Measurements from ENCODE around the gene ACSS1.

ACSS1 gene

DNA sequence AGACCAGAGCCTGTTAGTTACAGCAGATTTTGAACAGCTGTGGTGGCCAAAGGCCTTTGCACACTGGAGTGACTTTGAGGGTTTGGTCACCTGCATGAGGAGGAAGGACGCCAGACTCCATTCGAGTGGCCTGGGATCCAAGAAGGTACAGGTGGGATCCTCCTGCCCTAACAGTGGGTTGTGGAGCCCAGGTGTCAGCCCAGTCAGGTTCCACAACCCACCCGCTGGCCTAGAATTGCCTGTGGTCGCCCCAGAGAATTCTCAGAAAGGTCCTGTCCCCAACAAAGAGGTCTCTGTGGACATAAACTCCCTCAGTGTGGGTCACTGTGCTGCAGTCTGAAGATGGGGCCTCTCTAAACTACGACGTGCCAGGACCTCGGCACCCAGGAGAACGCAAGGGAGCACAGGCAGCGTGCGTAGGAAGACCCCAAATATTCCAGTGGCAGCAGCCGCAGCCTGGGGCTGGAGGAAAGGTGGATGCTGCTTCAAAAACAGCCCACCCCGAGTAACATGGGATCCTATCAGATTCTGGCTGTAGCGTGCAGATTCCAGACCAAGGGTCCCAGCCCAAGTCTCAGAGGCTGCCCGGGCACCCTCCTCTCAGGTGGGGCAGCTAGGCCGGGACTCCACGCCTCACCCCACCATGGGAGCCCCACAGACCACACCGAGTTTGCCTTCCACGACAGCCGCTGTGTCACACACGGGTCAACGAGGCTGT, 16.0 kb downstream of the ACSS1 start:
- Histone ChIP-seq H3K36me3 (ENCODE audit: control insufficient read depth, insufficient read depth, low read length, severe bottlenecking) (peaks cover 13% of the 10 kb centered on the region), H3K9ac (ENCODE audit: low read length) (no peak overlapping the region), H3K27me3 (replicated peaks; ENCODE audit: control insufficient read depth, insufficient read depth, low read length) (no peaks in the 10 kb centered on the region), H3K4me3 (ENCODE audit: low read length) (no peak overlapping the region), H3K9me3 (ENCODE audit: control insufficient read depth, low read length) (no peaks in the 10 kb centered on the region), H3K4me1 (ENCODE audit: control insufficient read depth, insufficient read depth, low read length) (peaks cover 44% of the 10 kb centered on the region)
- no peak for DNase-seq (ENCODE audit: low read depth)

DNA sequence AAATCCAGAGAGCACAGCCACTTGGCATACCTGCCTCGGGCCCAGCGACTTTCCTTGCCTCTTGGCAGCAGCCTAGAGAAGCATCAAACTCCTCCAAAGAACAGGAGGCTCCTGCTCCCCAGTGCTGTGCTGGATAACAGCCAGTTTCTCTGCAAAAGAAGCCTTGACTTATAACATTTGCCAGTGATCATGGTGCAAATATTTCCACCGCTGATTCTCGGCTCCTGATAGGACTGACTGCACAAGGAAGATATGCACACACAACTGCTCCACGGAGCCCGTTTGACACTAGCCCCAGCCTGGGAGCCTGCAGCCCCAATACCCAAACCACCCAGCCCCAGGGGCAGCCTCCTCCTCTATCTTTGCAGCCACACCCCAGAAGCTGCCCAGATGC, 17.5 kb downstream of the ACSS1 start:
- peak; percentile 38 for DNase-seq (ENCODE audit: low read depth)
- H3K36me3 ChIP-seq (ENCODE audit: control insufficient read depth, insufficient read depth, low read length, severe bottlenecking) = peaks cover under 1% of the 10 kb centered on the region
- H3K4me3 ChIP-seq (ENCODE audit: low read length) = peak overlapping the region; percentile 12
- peaks cover 49% of the 10 kb centered on the region for H3K4me1 ChIP-seq (ENCODE audit: control insufficient read depth, insufficient read depth, low read length)
- H3K9ac ChIP-seq (ENCODE audit: low read length) = peak overlapping the region; percentile 21
- no peaks in the 10 kb centered on the region for H3K9me3 ChIP-seq (ENCODE audit: control insufficient read depth, low read length)
- no peaks in the 10 kb centered on the region for H3K27me3 ChIP-seq (replicated peaks; ENCODE audit: control insufficient read depth, insufficient read depth, low read length)

DNA sequence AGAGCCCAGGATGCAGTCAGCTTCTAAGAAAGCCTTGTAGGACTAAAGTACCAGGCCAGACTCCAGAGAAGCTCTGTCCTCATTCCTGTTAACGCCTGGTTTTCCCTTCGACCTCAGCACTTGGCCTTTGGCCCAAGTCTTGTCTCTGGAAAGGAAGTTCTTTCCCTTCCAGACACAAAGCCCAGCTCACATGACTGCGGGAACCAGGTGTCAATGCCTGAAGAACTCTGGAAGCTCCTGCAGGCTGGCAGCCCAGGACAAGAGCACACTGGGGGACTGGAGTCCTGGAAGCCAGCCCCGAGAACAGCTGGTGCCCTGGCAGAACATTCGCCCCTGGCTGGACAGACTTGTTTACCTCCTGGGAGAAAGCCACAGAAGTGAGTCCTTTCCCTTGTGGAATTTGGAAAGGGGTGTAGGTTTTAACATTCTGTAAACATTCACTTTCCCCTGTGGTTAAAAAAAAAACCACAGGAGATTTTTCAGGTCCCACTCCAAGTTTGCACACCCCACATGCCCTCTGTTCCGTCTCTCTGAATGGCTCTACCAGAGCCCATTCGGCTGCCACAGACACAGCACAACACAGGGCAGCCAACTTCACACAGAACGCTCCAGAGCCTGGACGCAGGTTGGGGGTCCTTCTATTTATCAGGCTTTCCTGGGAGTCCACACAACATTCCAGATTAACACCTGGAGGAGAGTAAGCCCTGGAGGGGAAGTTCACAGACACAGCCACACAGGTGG, 18.1 kb downstream of the ACSS1 start:
- DNase-seq (ENCODE audit: low read depth) = peak; percentile 49
- Histone ChIP-seq H3K4me3 (ENCODE audit: low read length) (peak overlapping the region; percentile 12), H3K27me3 (replicated peaks; ENCODE audit: control insufficient read depth, insufficient read depth, low read length) (no peaks in the 10 kb centered on the region), H3K9me3 (ENCODE audit: control insufficient read depth, low read length) (no peaks in the 10 kb centered on the region), H3K36me3 (ENCODE audit: control insufficient read depth, insufficient read depth, low read length, severe bottlenecking) (no peaks in the 10 kb centered on the region), H3K9ac (ENCODE audit: low read length) (peak overlapping the region; percentile 59), H3K4me1 (ENCODE audit: control insufficient read depth, insufficient read depth, low read length) (peaks cover 43% of the 10 kb centered on the region)

DNA sequence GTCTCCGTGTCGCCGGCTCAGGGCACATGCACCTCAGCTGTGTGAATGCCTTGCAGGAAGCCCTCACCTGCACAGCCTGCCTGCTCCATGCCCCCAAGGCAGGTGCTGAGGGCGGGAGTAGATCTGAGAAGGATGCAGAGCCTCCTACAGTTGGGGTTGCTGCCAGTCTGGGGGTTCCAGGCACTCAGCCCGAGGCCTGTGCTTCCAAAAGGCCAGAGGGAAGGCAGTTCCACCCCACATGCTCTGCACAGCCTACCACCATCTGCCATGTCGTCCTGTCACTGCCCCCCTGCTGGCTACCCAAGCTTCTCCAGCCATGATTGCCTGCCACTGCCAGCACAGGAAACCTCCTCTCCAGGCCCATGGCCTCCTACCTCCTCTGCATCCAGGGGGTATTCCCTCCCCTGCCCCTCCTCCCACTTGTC, 19.3 kb downstream of the ACSS1 start:
- peaks cover 40% of the 10 kb centered on the region for H3K4me1 ChIP-seq (ENCODE audit: control insufficient read depth, insufficient read depth, low read length)
- H3K27me3 ChIP-seq (replicated peaks; ENCODE audit: control insufficient read depth, insufficient read depth, low read length) = no peaks in the 10 kb centered on the region
- DNase-seq (ENCODE audit: low read depth) = no peak
- no peaks in the 10 kb centered on the region for H3K36me3 ChIP-seq (ENCODE audit: control insufficient read depth, insufficient read depth, low read length, severe bottlenecking)
- H3K4me3 ChIP-seq (ENCODE audit: low read length) = no peak overlapping the region
- H3K9ac ChIP-seq (ENCODE audit: low read length) = no peak overlapping the region
- no peaks in the 10 kb centered on the region for H3K9me3 ChIP-seq (ENCODE audit: control insufficient read depth, low read length)

DNA sequence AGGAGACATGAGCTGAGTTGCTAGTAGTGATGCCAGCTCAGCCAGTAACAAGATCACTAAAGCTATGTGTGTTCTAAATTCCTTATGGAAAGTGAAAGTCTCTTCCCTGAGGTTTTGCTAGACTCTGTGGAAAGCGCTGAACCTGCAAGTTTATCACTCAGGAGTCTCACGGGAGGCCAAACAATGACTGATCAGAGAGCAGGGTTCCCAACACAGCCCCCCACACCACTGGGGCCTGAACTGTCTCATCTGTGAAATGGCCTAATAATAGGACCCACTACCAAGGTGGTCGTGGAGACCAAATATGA, 19.9 kb downstream of the ACSS1 start:
- no peaks in the 10 kb centered on the region for H3K36me3 ChIP-seq (ENCODE audit: control insufficient read depth, insufficient read depth, low read length, severe bottlenecking)
- H3K4me1 ChIP-seq (ENCODE audit: control insufficient read depth, insufficient read depth, low read length) = peaks cover 43% of the 10 kb centered on the region
- no peak for DNase-seq (ENCODE audit: low read depth)
- no peaks in the 10 kb centered on the region for H3K9me3 ChIP-seq (ENCODE audit: control insufficient read depth, low read length)
- no peak overlapping the region for H3K9ac ChIP-seq (ENCODE audit: low read length)
- no peaks in the 10 kb centered on the region for H3K27me3 ChIP-seq (replicated peaks; ENCODE audit: control insufficient read depth, insufficient read depth, low read length)
- H3K4me3 ChIP-seq (ENCODE audit: low read length) = no peak overlapping the region

DNA sequence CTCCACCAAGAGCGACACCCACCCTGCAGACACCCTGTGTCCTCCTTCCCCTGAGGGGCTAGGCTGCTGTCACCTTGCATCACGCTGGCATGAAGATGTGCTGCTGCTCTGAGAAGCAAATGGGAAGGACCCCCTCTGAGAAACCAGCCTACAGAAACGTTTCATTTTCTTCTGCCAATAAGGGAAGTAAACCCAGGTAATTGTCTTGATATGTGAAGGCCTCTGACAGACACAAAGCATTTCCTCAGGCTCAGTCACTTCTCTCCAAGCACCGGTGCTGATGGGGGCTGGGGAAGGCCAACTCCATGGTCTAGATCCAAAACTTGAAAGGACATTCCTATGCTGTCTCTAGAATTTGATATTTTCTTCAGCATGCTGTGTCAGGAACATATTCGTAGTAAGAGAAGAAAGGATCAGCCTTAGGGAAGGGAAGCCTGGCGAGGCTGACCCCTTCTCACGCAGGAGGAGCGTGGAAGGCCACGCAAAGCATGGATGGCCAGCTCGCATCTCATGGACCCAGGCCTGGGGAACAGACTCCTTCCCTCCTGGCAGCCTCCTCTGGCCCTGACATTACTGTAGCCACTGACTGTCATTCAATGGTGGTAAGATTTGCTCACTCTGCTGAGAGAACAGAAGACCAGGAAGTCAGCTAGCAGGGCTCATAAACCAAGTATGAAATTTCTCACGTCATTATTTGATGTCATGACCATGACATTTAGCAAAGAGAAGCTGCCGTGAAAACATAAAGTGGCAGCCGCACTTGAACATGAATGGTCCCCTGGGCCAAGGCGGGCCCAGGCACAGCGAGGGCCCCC, 20.4 kb downstream of the ACSS1 start:
- H3K36me3 ChIP-seq (ENCODE audit: control insufficient read depth, insufficient read depth, low read length, severe bottlenecking) = no peaks in the 10 kb centered on the region
- no peak overlapping the region for H3K4me3 ChIP-seq (ENCODE audit: low read length)
- no peak for DNase-seq (ENCODE audit: low read depth)
- no peaks in the 10 kb centered on the region for H3K9me3 ChIP-seq (ENCODE audit: control insufficient read depth, low read length)
- peaks cover 49% of the 10 kb centered on the region for H3K4me1 ChIP-seq (ENCODE audit: control insufficient read depth, insufficient read depth, low read length)
- H3K27me3 ChIP-seq (replicated peaks; ENCODE audit: control insufficient read depth, insufficient read depth, low read length) = no peaks in the 10 kb centered on the region
- no peak overlapping the region for H3K9ac ChIP-seq (ENCODE audit: low read length)

DNA sequence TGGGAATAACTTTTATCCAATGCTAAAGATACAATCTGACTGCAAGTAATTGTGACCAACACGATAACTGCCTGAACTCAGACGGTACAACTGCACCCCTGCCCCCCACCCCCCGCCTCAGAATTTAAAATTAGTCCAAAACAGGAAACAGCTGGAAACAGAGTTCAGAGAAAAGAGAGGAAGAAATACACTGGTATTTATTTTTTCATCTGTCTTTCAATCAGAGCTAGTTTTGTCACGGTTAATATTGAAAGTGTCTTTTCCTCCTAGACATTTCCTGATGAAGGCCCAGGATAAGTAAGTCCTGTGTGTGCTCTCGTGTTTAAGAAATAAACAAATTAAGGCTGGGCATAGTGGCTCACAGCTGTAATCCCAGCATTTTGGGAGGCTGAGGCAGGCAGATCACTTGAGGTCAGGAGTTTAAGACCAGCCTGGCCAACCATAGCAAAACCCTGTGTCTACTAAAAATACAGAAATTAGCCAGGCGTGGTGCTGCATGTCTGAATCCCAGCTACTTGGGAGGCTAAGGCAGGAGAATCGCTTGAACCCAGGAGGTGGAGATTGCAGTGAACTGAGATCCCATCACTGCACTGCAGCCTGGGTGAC, 21.5 kb downstream of the ACSS1 start:
- H3K36me3 ChIP-seq (ENCODE audit: control insufficient read depth, insufficient read depth, low read length, severe bottlenecking) = no peaks in the 10 kb centered on the region
- H3K27me3 ChIP-seq (replicated peaks; ENCODE audit: control insufficient read depth, insufficient read depth, low read length) = no peaks in the 10 kb centered on the region
- DNase-seq (ENCODE audit: low read depth) = no peak
- no peaks in the 10 kb centered on the region for H3K9me3 ChIP-seq (ENCODE audit: control insufficient read depth, low read length)
- no peak overlapping the region for H3K4me3 ChIP-seq (ENCODE audit: low read length)
- H3K4me1 ChIP-seq (ENCODE audit: control insufficient read depth, insufficient read depth, low read length) = peaks cover 57% of the 10 kb centered on the region
- H3K9ac ChIP-seq (ENCODE audit: low read length) = no peak overlapping the region

DNA sequence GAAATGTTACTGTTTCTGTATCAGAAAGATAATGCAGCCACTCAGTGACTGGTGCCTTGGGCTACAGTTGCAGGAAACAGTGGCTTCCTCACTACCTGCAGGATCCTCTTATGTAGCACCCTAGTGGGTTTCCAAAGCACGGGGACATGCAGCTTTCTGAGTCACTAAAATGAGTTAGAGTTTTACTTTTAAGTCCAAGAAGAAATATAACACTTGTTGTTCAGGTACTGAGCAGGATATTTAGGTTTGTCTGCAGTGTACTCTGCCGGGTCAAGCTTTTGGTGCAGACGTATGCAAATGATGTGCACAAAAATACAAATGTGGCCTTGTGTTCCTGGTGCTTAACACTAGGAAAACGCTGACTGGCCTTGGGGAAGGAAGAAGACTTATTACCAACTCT, 22.0 kb downstream of the ACSS1 start:
- no peak for DNase-seq (ENCODE audit: low read depth)
- no peaks in the 10 kb centered on the region for H3K27me3 ChIP-seq (replicated peaks; ENCODE audit: control insufficient read depth, insufficient read depth, low read length)
- no peak overlapping the region for H3K4me3 ChIP-seq (ENCODE audit: low read length)
- peaks cover 57% of the 10 kb centered on the region for H3K4me1 ChIP-seq (ENCODE audit: control insufficient read depth, insufficient read depth, low read length)
- H3K9me3 ChIP-seq (ENCODE audit: control insufficient read depth, low read length) = no peaks in the 10 kb centered on the region
- no peaks in the 10 kb centered on the region for H3K36me3 ChIP-seq (ENCODE audit: control insufficient read depth, insufficient read depth, low read length, severe bottlenecking)
- no peak overlapping the region for H3K9ac ChIP-seq (ENCODE audit: low read length)

DNA sequence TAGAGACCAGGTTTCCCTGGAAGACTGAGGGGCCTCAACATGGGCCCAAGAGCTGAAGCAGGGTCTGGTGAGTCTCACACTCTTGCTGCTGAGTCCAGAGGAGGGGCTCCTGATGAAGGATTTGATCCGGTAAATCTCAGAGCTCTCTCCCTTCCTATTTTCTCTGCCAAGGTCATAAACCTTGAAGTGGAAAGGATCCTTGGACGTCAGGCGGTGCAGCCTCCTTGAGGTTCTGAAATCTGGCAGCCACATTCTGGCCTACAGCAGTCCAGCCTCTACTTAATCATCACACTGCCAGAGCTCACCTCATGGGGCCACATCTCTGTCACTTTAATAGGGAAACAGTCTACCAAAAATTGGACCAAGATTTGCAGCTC, 24.0 kb downstream of the ACSS1 start:
- Histone ChIP-seq H3K4me3 (ENCODE audit: low read length) (no peak overlapping the region), H3K9ac (ENCODE audit: low read length) (no peak overlapping the region), H3K36me3 (ENCODE audit: control insufficient read depth, insufficient read depth, low read length, severe bottlenecking) (no peaks in the 10 kb centered on the region), H3K27me3 (replicated peaks; ENCODE audit: control insufficient read depth, insufficient read depth, low read length) (no peaks in the 10 kb centered on the region), H3K4me1 (ENCODE audit: control insufficient read depth, insufficient read depth, low read length) (peaks cover 38% of the 10 kb centered on the region), H3K9me3 (ENCODE audit: control insufficient read depth, low read length) (no peaks in the 10 kb centered on the region)
- no peak for DNase-seq (ENCODE audit: low read depth)

DNA sequence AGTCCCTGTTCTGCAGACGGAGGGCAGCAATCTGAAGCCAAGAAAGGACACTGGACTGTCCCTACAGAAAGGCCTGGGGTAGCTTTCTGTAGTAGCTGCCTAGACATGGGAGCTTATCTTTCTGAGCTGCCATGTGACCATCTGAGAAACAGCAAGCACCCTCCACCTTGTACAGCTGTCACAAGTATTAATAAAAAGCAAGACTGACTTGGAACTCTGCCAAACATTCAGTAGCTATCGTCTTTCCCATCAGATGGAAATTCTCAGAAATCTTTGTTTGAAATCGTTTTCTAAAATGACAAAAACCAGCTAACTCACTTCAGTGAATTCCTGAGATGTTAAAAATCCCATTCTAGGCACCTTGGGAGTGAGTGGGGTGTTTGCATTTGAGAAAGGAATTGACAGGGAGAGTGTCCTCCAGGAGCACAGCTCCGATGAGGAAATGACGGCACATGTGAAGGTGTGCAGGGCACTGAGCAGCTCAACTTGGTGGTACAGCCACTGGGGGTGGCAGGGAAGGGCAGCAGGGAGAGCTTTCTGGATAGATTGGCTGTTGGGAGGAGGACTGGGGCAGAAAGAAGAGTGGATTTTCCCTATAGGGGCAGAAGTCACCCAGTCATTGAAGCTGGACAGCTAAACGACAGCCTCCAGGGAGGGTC, 24.5 kb downstream of the ACSS1 start:
- H3K4me3 ChIP-seq (ENCODE audit: low read length) = no peak overlapping the region
- no peaks in the 10 kb centered on the region for H3K27me3 ChIP-seq (replicated peaks; ENCODE audit: control insufficient read depth, insufficient read depth, low read length)
- H3K4me1 ChIP-seq (ENCODE audit: control insufficient read depth, insufficient read depth, low read length) = peaks cover 32% of the 10 kb centered on the region
- H3K9me3 ChIP-seq (ENCODE audit: control insufficient read depth, low read length) = no peaks in the 10 kb centered on the region
- no peak for DNase-seq (ENCODE audit: low read depth)
- H3K9ac ChIP-seq (ENCODE audit: low read length) = peak overlapping the region; percentile 33
- H3K36me3 ChIP-seq (ENCODE audit: control insufficient read depth, insufficient read depth, low read length, severe bottlenecking) = peaks cover under 1% of the 10 kb centered on the region
